Stimulated activated CD4-positive, alpha-beta T cell treated with anti-CD3 and anti-CD28 coated beads, Interleukin-4, amount 100 ng/mL, for 4 hours (primary cell): Measurements from ENCODE around the gene TRIOBP.

Experiments used
- DNase-seq, 2 experiments: peaks; one replicate each; pipeline ENCODE4 v3.0.0-alpha.2; 2020

TRIOBP gene

DNA sequence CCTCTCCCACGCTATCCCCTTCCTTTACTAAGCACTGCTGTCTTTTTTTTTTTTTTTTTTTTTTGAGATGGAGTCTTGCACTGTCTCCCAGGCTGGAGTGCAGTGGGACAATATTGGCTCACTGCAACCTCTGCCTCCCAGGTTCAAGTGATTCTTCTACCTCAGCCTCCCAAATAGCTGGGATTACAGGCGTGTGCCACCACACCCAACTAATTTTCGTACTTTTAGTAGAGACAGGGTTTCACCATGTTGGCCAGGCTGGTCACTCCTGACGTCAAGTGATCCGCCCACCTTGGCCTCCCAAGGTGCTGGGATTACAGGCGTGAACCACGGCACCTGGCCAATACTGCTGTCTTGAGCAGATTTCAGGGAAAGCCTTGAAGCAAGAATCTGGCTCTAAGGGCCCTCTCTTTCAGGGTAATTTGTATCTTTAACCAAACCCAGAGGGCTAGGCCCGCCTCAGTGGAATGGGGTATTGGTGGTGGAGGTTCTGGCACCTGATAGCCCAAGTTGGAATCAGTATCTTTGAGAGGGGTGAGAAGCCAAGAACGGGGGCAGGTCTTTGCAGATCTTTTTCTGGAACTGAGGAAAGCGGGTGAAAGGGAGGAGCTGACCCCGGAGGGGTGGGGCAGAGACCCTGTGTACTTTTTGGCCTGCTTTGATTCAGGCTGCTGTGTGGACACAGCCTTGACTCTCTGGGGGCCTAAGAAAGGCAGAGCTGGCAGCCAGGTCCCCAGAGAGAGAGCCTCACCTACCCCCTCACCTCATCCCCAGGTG lies 37.0 kb downstream of the TRIOBP start:
- no peak for DNase-seq

GRCh38 chr22:37734402-37734700 lies 37.5 kb downstream of the TRIOBP start:
- no peak for DNase-seq

DNA sequence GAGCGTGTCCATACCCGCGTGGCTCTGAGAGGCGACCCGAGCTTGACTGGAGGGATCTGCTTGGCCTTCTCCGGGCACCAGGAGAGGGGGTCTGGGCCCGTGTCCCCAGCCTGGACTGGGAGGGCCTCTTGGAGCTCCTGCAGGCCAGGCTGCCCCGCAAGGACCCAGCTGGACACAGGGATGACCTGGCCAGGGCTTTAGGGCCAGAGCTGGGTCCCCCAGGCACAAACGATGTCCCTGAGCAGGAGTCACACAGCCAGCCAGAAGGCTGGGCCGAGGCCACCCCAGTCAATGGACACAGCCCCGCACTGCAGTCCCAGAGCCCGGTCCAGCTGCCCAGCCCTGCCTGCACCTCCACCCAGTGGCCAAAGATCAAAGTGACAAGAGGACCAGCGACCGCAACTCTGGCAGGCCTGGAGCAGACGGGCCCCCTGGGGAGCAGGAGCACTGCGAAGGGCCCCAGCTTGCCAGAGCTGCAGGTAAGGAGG lies 38.2 kb downstream of the TRIOBP start:
- DNase-seq: no peak

DNA sequence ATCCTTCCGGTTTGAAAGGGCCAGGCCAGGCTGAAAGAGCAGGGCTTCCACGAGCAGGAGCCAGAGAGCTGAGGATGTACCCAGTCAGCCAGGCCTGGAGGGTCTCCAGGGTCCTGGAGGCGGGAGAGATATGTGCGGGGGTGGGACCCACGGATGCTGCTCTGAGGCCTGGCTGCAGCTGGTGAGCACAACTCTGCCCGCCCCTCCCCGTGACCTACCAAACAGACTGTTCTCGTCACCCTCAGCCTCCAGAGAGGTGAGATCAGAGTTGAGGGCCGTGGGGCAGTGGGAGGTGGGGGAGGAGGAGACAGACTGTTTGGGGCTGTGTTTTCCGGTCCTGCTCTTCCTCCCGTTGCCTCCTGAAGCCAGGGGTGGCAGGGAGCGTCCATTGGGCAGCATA lies 42.2 kb downstream of the TRIOBP start:
- DNase-seq: no peak

- DNase-seq: no peak
Measured at GRCh38 chr22:37739611-37740049, 42.8 kb downstream of the TRIOBP start.

GRCh38 chr22:37740455-37741311 lies 43.8 kb downstream of the TRIOBP start:
- DNase-seq: no peak

- no peak for DNase-seq
Measured at GRCh38 chr22:37741312-37741795, 44.5 kb downstream of the TRIOBP start.

DNA sequence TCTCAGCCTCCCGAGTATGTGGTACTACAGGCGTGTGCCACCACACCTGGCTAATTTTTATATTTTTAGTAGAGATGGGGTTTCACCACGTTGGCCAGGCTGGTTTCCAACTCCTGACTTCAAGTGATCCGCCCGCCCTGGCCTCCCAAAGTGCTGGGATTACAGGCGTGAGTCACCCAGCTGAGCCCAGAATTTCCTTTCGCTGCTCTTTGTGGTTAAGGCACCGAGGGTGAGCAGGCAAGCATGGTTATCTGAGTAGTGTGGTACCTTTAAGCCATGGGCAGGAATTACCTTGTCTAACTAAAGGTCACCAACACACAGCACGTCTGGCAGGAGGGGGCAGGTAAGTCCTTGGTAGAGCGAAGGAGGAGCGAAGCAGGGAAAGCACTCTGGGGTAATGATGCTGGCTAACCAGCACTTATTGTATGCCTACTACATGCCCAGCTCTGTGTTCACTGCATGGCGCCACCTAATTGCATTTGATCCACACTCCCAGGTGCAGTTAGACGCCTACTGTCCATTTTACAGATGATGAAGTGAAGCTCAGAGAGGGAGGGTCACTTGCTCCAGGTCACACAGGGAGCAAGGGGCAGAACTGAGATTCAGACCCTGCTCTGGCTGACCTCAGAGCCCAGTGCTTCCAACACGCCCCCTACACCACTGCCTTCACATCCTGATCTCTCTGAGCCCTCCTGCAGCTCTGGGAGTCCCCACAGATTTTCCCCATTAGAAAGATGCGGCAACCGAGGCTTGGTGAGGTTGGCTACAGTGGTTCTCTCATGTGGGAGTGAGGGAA lies 45.7 kb downstream of the TRIOBP start:
- DNase-seq: no peak

DNA sequence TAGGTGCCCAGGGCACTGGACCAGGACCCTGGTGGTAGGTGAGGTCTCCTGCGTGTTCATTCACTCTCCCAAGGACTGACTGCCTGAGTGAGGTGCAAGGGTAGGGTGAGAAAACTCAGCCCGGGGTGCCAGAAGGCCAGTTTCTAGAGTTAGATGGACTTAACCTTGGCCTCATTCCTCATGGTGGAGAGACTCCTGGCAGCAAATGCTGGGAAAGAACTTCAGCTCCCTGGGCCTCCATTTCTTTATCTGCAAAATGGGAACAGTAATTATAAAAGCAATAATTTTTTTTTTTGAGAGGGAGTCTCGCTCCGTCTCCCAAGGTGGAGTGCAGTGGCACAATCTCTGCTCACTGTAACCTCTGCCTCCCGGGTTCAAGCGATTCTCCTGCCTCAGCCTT lies 47.7 kb downstream of the TRIOBP start:
- DNase-seq: no peak

- peak; percentile 85 to 88 for DNase-seq
Measured at GRCh38 chr22:37745548-37746365, 48.9 kb downstream of the TRIOBP start.

- DNase-seq: peak in 1 of 2 experiments; percentile 42
Measured at GRCh38 chr22:37746366-37747079, 49.7 kb downstream of the TRIOBP start.

GRCh38 chr22:37747080-37747714 lies 50.3 kb downstream of the TRIOBP start:
- DNase-seq: no peak

- no peak for DNase-seq
Measured at GRCh38 chr22:37747715-37748100, 50.9 kb downstream of the TRIOBP start.

DNA sequence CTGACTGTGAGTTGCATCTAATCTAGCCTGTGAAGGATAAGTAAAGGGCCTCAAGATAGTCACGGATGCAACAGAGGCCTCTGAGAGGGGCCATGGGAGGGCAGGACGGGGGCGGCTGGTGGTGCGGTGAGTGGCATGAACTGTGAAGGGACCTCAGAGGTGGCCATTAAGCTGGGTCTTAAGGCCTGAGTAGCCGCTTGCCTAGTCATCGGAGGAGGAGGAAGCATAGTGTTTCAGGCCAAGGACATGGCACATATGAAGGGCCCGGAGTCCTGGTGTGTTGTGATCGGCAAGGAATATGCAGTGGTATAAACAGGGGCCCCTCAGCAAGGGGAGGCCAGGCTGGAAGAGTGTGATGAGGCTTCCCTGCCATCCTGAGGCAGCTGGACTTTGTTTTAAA lies 51.8 kb downstream of the TRIOBP start:
- no peak for DNase-seq

GRCh38 chr22:37749226-37749625 lies 52.4 kb downstream of the TRIOBP start:
- no peak for DNase-seq

- no peak for DNase-seq
Measured at GRCh38 chr22:37749831-37750595, 53.2 kb downstream of the TRIOBP start.

- no peak for DNase-seq
Measured at GRCh38 chr22:37750596-37751162, 53.8 kb downstream of the TRIOBP start.

- no peak for DNase-seq
Measured at GRCh38 chr22:37751449-37752188, 54.8 kb downstream of the TRIOBP start.
